BE2C (cell line): Measurements from ENCODE around the gene BTN2A1.
A peak's percentile ranks its signal among the peaks of the same experiment; 100 is the strongest.
"Not testable (repeated sequence)": the region's sequence is repeated elsewhere in the genome, so short reads cannot be mapped to it uniquely, and the experiment has no call there.

Source experiments
- DNase-seq: peaks from one replicate; pipeline ENCODE4 v3.0.0-alpha.2; 2020
- H3K27me3 ChIP-seq: fragments of 250-450 bp; sonication (Bioruptor Pico); 2 replicates; pipeline ENCODE4 v1.5.1; 2020; ENCODE audit warnings: mild to moderate bottlenecking
- H3K36me3 ChIP-seq: fragments of 250-450 bp; sonication (Bioruptor Pico); 2 replicates; pipeline ENCODE4 v1.5.1; 2020; ENCODE audit warnings: mild to moderate bottlenecking
- H3K4me1 ChIP-seq: fragments of 250-450 bp; sonication (Bioruptor Pico); 2 replicates; pipeline ENCODE4 v1.5.1; 2020
- H3K4me3 ChIP-seq: 2 replicates; pipeline ENCODE4 v1.5.1; 2011; ENCODE audit warnings: low read depth, low read length
- H3K9me3 ChIP-seq: fragments of 250-450 bp; sonication (Bioruptor Pico); 2 replicates; pipeline ENCODE4 v1.5.1; 2020
- TF ChIP-seq, protein P1 (sequence below): IDR thresholded peaks from 2 replicates; pipeline ENCODE4 v1.5.1; 2012; ENCODE audit warnings: mild to moderate bottlenecking, low read depth, low read length

BTN2A1 gene

DNA sequence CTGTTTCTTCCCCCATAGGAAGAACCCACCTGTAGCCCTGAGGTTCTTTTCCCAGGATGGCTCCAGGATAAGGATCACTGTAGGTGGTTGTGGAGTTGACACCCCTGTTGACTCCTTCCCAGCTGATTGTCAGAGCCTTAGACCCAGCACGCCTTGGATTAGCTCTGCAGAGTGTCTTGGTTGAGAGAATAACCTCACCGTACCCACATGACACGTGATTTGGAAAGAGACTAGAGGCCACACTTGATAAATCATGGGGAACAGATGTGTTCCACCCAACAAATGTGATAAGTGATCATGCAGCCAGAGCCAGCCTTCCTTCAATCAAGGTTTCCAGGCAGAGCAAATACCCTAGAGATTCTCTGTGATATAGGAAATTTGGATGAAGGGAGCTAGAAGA lies 43.5 kb upstream of the BTN2A1 start:
- no peaks in the 10 kb centered on the region for H3K4me1 ChIP-seq
- DNase-seq = no peak

DNA sequence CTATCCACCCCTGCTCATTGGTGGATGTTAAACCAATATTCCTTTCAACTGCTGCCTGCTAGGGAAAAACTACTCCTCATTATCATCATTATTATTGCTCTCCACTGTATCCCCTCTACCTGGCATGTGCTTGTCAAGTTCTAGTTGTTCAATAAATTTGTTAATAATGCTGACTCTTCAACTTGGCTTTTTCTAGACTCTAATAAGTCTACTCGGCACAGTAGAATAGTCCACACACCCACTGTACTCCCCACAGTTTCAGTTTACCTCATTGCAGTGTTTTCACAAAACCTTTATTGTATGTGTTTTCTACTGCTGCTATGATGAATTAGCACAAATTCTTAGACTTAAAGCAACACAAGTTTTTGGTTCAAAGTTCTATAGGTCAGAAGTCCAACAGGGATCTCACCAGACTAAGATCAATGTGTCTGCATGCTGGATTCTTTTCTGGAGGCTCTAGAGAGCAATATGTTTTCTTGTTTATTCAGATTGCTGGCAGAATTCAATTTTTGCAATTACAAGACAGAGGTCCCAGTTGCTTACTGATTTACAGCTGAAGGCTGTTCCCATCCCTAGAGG lies 42.6 kb upstream of the BTN2A1 start:
- H3K27me3 ChIP-seq = no peaks in the 10 kb centered on the region
- TF ChIP-seq, protein P1, sequence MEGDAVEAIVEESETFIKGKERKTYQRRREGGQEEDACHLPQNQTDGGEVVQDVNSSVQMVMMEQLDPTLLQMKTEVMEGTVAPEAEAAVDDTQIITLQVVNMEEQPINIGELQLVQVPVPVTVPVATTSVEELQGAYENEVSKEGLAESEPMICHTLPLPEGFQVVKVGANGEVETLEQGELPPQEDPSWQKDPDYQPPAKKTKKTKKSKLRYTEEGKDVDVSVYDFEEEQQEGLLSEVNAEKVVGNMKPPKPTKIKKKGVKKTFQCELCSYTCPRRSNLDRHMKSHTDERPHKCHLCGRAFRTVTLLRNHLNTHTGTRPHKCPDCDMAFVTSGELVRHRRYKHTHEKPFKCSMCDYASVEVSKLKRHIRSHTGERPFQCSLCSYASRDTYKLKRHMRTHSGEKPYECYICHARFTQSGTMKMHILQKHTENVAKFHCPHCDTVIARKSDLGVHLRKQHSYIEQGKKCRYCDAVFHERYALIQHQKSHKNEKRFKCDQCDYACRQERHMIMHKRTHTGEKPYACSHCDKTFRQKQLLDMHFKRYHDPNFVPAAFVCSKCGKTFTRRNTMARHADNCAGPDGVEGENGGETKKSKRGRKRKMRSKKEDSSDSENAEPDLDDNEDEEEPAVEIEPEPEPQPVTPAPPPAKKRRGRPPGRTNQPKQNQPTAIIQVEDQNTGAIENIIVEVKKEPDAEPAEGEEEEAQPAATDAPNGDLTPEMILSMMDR = no peak
- no peaks in the 10 kb centered on the region for H3K36me3 ChIP-seq
- no peak for DNase-seq
- no peaks in the 10 kb centered on the region for H3K4me1 ChIP-seq
- no peaks in the 10 kb centered on the region for H3K9me3 ChIP-seq
- no peak overlapping the region for H3K4me3 ChIP-seq

More for the DNA sequence above, 43.5 kb upstream of the BTN2A1 start:
- H3K27me3 ChIP-seq = no peaks in the 10 kb centered on the region
- no peaks in the 10 kb centered on the region for H3K36me3 ChIP-seq
- H3K9me3 ChIP-seq = no peaks in the 10 kb centered on the region
- TF ChIP-seq, protein P1 = no peak
- H3K4me3 ChIP-seq = no peak overlapping the region

DNA sequence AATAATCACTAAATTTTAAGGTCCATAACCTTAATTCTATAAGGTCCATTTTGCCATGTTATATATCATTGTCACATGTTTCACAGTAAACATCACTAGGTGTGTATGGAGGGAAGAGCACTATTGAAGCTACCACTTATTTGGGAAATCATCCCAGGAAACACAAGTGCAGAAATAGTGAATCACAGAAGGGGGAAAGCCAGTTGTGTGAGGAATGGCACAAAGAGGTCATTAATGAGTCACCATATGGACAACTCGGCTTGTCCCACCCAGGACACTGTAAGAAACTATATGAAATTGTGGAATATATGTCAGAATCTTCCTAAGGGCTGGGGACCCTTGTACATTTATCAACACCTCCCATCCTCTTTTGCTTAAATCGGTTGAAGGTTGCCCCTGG lies 42.0 kb upstream of the BTN2A1 start:
- Histone ChIP-seq H3K4me3 (no peak overlapping the region), H3K9me3 (no peaks in the 10 kb centered on the region), H3K27me3 (no peaks in the 10 kb centered on the region), H3K36me3 (no peaks in the 10 kb centered on the region), H3K4me1 (peaks cover 3% of the 10 kb centered on the region; the same call in 1 of the 2 replicates)
- TF ChIP-seq, protein P1 = no peak
- DNase-seq = no peak

DNA sequence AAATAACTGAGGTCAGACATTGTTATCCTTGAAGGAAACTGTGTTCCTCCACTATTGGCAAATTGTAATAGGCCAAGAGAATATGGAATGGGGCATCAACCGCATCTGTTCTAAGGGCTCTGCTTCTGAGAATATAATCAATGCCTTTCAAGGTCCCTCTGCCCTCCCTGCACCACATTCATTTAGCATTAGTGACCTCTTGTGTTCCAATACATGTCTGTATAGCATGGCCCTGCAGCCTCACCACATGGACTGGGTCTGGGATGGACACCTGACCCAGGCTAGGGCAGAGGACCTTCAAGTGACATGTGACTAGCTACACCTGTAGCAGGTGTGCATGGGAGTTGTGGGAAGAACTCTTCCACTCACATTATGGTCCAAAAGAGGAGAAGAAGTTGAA lies 41.5 kb upstream of the BTN2A1 start:
- TF ChIP-seq, protein P1 = no peak
- no peak overlapping the region for H3K4me3 ChIP-seq
- peaks cover 5% of the 10 kb centered on the region; the same call in 1 of the 2 replicates for H3K4me1 ChIP-seq
- H3K9me3 ChIP-seq = no peaks in the 10 kb centered on the region
- no peak for DNase-seq
- no peaks in the 10 kb centered on the region for H3K27me3 ChIP-seq
- no peaks in the 10 kb centered on the region for H3K36me3 ChIP-seq

DNA sequence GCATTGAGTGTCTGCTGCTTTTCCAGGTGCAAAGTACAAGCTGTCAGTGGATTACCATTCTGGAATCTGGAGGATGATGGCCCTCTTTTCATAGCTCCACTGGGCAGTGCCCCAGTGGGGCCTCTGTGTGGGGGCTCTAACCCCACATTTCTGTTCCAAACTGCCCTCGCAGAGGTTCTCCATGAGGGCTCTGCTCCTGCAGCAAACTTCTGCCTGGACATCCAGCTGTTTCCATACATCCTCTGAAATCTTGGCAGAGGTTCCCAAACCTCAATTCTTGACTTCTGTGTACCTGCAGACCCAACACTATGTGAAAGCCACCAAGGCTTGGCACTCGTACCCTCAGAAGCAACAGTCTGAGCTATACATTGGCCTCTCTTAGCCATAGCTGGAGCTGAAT lies 39.7 kb upstream of the BTN2A1 start:
- not testable (repeated sequence) for H3K27me3 ChIP-seq, H3K4me3 ChIP-seq, H3K9me3 ChIP-seq, H3K4me1 ChIP-seq, H3K36me3 ChIP-seq, DNase-seq

DNA sequence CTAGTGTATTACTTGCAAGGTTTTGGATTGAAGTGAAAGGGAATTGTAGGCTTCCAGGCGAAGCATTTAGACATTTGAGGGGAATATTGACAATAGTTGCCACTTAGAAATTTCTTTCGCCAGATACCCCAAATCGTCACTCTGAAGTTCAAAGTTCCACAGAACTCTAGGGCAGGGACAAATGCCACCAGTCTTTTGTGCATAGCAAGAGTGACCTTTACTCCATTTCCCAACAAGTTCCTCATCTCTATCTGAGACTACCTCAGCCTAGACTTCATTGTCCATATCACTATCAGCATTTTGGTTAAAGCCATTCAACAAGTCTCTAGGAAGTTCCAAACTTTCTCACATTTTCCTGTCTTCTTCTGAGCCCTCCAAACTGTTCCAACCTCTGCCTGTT lies 39.0 kb upstream of the BTN2A1 start:
- H3K27me3 ChIP-seq, H3K36me3 ChIP-seq, H3K4me1 ChIP-seq, H3K4me3 ChIP-seq, DNase-seq, H3K9me3 ChIP-seq: not testable (repeated sequence)

DNA sequence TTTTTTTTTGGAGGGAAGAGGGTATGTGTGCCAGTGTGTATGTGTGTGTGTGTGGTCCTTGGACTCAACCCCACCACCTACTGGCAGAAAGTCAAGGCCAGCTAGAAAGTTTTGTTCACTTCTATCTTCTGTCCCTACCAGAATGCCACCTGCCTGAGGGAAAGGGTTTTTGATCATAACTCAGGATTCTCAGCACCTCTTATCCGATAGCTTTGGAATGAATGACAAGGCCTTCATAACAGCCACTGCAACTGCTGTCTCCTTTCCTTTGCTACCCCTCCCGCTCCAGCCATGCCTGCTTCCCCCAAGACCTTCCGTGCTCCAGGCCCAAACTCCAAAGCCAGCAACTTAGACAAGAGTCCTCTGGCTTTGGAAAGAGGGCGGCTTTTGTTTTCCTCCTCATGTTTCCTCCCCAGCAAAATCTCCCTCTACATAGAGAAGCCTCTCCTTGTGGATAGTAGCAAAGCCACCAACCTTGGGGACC lies 37.0 kb upstream of the BTN2A1 start:
- Histone ChIP-seq H3K27me3 (no peaks in the 10 kb centered on the region), H3K4me3 (peak overlapping the region; percentile 68), H3K4me1 (peaks cover 5% of the 10 kb centered on the region; the same call in 1 of the 2 replicates), H3K36me3 (no peaks in the 10 kb centered on the region), H3K9me3 (no peaks in the 10 kb centered on the region)
- DNase-seq = peak; percentile 51
- TF ChIP-seq, protein P1 = peak; percentile 68
